Neutrophil (primary cell): Measurements from ENCODE around the gene HIP1.
"Not testable (repeated sequence)": the region's sequence is repeated elsewhere in the genome, so short reads cannot be mapped to it uniquely, and the experiment has no call there.

Experiments used
- H3K27ac ChIP-seq: fragments of 200-600 bp; sonication (generic); 2 replicates; pipeline ENCODE4 v1.5.1; 2016; ENCODE audit warnings: mild to moderate bottlenecking, moderate library complexity
- H3K27me3 ChIP-seq: fragments of 200-600 bp; sonication (generic); 2 replicates; pipeline ENCODE4 v1.6.0; 2016; ENCODE audit warnings: mild to moderate bottlenecking
- H3K36me3 ChIP-seq: fragments of 200-600 bp; sonication (generic); 2 replicates; pipeline ENCODE4 v1.5.1; 2017
- H3K4me1 ChIP-seq, 2 experiments: fragments of 200-600 bp in 1 of 2; sonication (generic) in 1 of 2; 1 replicate in 1 of 2; 2 replicates in 1 of 2; pipeline versions ENCODE4 v1.5.1 to v1.6.1; 2013 to 2016; ENCODE audit warnings: low read depth in 1 of 2, low read length in 1 of 2, mild to moderate bottlenecking in 1 of 2, moderate library complexity in 1 of 2; ENCODE audit not compliant: control insufficient read depth in 1 of 2, insufficient read depth in 1 of 2
- H3K4me3 ChIP-seq, 2 experiments: fragments of 200-600 bp in 1 of 2; sonication (generic) in 1 of 2; 1 replicate in 1 of 2; 2 replicates in 1 of 2; pipeline ENCODE4 v1.5.1; 2013 to 2016; ENCODE audit warnings: low read depth in 1 of 2, low read length in 1 of 2, mild to moderate bottlenecking in 1 of 2, moderate library complexity in 1 of 2
- H3K9me3 ChIP-seq: fragments of 200-600 bp; sonication (generic); 2 replicates; pipeline ENCODE4 v1.5.1; 2016
- CTCF ChIP-seq: fragments of 200-600 bp; sonication (generic); IDR thresholded peaks from 2 replicates; pipeline ENCODE4 v1.5.1; 2016; ENCODE audit warnings: antibody characterized with exemption

The HIP1 gene

GRCh38 chr7:75565132-75565837, 173.5 kb downstream of the HIP1 start:
- Histone ChIP-seq H3K4me1 (peaks cover 33 to 41% of the 10 kb centered on the region in 2 experiments), H3K27ac (peak overlapping the region; percentile 91), H3K4me3 (no peak overlapping the region), H3K36me3 (peaks cover 83% of the 10 kb centered on the region), H3K27me3 (no peaks in the 10 kb centered on the region), H3K9me3 (no peaks in the 10 kb centered on the region)
- TF ChIP-seq CTCF = no peak

- Histone ChIP-seq H3K4me3 (no peak overlapping the region), H3K27me3 (no peaks in the 10 kb centered on the region), H3K4me1 (peaks cover 14 to 19% of the 10 kb centered on the region in 2 experiments), H3K36me3 (peaks cover 98% of the 10 kb centered on the region), H3K27ac (peak overlapping the region; percentile 91), H3K9me3 (no peaks in the 10 kb centered on the region)
- TF ChIP-seq CTCF = no peak
Measured at GRCh38 chr7:75563171-75563570, 175.6 kb downstream of the HIP1 start.

GRCh38 chr7:75559976-75560365, 178.8 kb downstream of the HIP1 start:
- Histone ChIP-seq H3K9me3 (no peaks in the 10 kb centered on the region), H3K27me3 (no peaks in the 10 kb centered on the region), H3K27ac (no peak overlapping the region), H3K4me1 (peaks cover 5% of the 10 kb centered on the region in 2 experiments), H3K36me3 (peaks cover 100% of the 10 kb centered on the region), H3K4me3 (no peak overlapping the region)
- TF ChIP-seq CTCF = no peak

- no peak for TF ChIP-seq CTCF
- Histone ChIP-seq H3K27ac (no peak overlapping the region), H3K36me3 (peaks cover 100% of the 10 kb centered on the region), H3K27me3 (no peaks in the 10 kb centered on the region), H3K4me1 (peaks cover 0 to under 1% of the 10 kb centered on the region in 2 experiments), H3K4me3 (no peak overlapping the region), H3K9me3 (no peaks in the 10 kb centered on the region)
Measured at GRCh38 chr7:75559355-75559975, 179.3 kb downstream of the HIP1 start.

GRCh38 chr7:75556835-75557234, 181.9 kb downstream of the HIP1 start:
- not testable (repeated sequence) for H3K9me3 ChIP-seq, H3K27ac ChIP-seq, H3K4me3 ChIP-seq, H3K4me1 ChIP-seq, H3K27me3 ChIP-seq
- H3K36me3 ChIP-seq = peaks cover 100% of the 10 kb centered on the region

- Histone ChIP-seq H3K27me3 (no peaks in the 10 kb centered on the region), H3K27ac (no peak overlapping the region), H3K9me3 (no peaks in the 10 kb centered on the region), H3K36me3 (peaks cover 100% of the 10 kb centered on the region), H3K4me3 (no peak overlapping the region), H3K4me1 (no peaks in the 10 kb centered on the region)
- TF ChIP-seq CTCF = no peak
Measured at GRCh38 chr7:75555736-75556135, 183.0 kb downstream of the HIP1 start.
